Fibroblast of lung (primary cell): ENCODE measurements around the gene MED14. TPM values are rescaled to one million over a fixed set of nuclear protein-coding genes. Genes with fewer than 3 reads are reported as not detected.

Experiments used
- DNase-seq, 2 donors: peaks; one replicate each; pipeline versions ENCODE4 v3.0.0 to v3.0.0-alpha.2; 2010; ENCODE audit warnings: low read depth in 2 of 2
- H2AFZ ChIP-seq: 2 replicates; pipeline ENCODE4 v1.5.1; 2012; ENCODE audit warnings: low read length, control low read depth, inconsistent platforms
- H3K27ac ChIP-seq: 2 replicates; pipeline ENCODE4 v1.5.1; 2011; ENCODE audit warnings: low read length, control low read depth; ENCODE audit not compliant: insufficient read depth
- H3K27me3 ChIP-seq: 2 replicates; pipeline ENCODE4 v1.5.1; 2011; ENCODE audit warnings: mild to moderate bottlenecking, low read length; ENCODE audit not compliant: control insufficient read depth, insufficient read depth
- H3K36me3 ChIP-seq: 2 replicates; pipeline ENCODE4 v1.5.1; 2011; ENCODE audit warnings: low read length; ENCODE audit not compliant: control insufficient read depth, insufficient read depth
- H3K4me1 ChIP-seq: 2 replicates; pipeline ENCODE4 v1.5.1; 2011; ENCODE audit warnings: low read length; ENCODE audit not compliant: control insufficient read depth, insufficient read depth; ENCODE audit errors: extremely low read depth
- H3K4me2 ChIP-seq: 2 replicates; pipeline ENCODE4 v1.5.1; 2011; ENCODE audit warnings: low read length, control low read depth; ENCODE audit not compliant: insufficient read depth; ENCODE audit errors: extremely low read depth
- H3K4me3 ChIP-seq, 4 experiments: fragments of 200-600 bp in 1 of 4; sonication (generic) in 1 of 4; replicated peaks in 1 of 4; 2 replicates each; pipeline ENCODE4 v1.5.1; 2011 to 2016; ENCODE audit warnings: low read length in 4 of 4, low read depth in 3 of 4, mild to moderate bottlenecking in 3 of 4, control low read depth in 2 of 4, inconsistent platforms in 1 of 4, mixed read lengths in 1 of 4; ENCODE audit not compliant: insufficient read depth in 1 of 4; ENCODE audit errors: control extremely low read depth in 1 of 4
- H3K79me2 ChIP-seq: 2 replicates; pipeline ENCODE4 v1.5.1; 2012; ENCODE audit warnings: mild to moderate bottlenecking, low read length, inconsistent platforms; ENCODE audit not compliant: control insufficient read depth, insufficient read depth
- H3K9ac ChIP-seq: 2 replicates; pipeline ENCODE4 v1.5.1; 2011; ENCODE audit warnings: mild to moderate bottlenecking, low read length, control low read depth; ENCODE audit not compliant: insufficient read depth
- H3K9me3 ChIP-seq: 2 replicates; pipeline ENCODE4 v1.5.1; 2012; ENCODE audit warnings: low read depth, low read length; ENCODE audit not compliant: control insufficient read depth, insufficient read depth
- H4K20me1 ChIP-seq: 2 replicates; pipeline ENCODE4 v1.5.1; 2011; ENCODE audit warnings: low read length; ENCODE audit not compliant: control insufficient read depth, insufficient read depth; ENCODE audit errors: extremely low read depth
- CTCF ChIP-seq, 2 donors: IDR thresholded peaks in 1 of 2; conservative IDR thresholded peaks in 1 of 2; 1 replicate in 1 of 2; 2 replicates in 1 of 2; pipeline ENCODE4 v1.5.1; 2011 to 2012; ENCODE audit warnings: low read length in 2 of 2, control low read depth in 1 of 2, inconsistent platforms in 1 of 2, low read depth in 1 of 2, mild to moderate bottlenecking in 1 of 2
- EZH2 ChIP-seq: IDR thresholded peaks from 2 replicates; pipeline ENCODE4 v1.5.1; 2012; ENCODE audit warnings: low read length, control low read depth, mild to moderate bottlenecking; ENCODE audit errors: missing control alignments
- polyA plus RNA-seq, 2 donors: library from polyadenylated mRNA; depleted of rRNA in 1 of 2; stranded (reverse) in 1 of 2; unstranded in 1 of 2; fragments of >200 nt; gene quantifications; 2 replicates each; pipeline ENCODE4 v1.2.1, GENCODE V29; 2011 to 2012; ENCODE audit warnings: missing spikeins in 1 of 2
- total RNA-seq: library from RNA; depleted of rRNA; stranded (reverse); fragments of >200 nt; gene quantifications from 2 replicates; pipeline ENCODE4 v1.2.1, GENCODE V29; 2014

Gene MED14
- total and polyA plus RNA-seq, 2 donors (not counting 1 experiment from before 2014, with no cell fraction given): 18.3 to 31.3 TPM

GRCh38 chrX:40721489-40722106, 13.7 kb downstream of the MED14 start:
- no peak for TF ChIP-seq EZH2
- TF ChIP-seq CTCF (conservative IDR thresholded peaks at IDR 0.05 in 1 of 2, IDR thresholded peaks at IDR 0.05 in 1 of 2; ENCODE audit: low read depth in 1 of 2, low read length in 2 of 2): no peak
- Histone ChIP-seq H3K4me2 (no peak overlapping the region), H3K27ac (no peak overlapping the region), H3K79me2 (peaks cover 11% of the 10 kb centered on the region), H3K9ac (no peak overlapping the region), H3K4me3 (no peak overlapping the region), H3K36me3 (peaks cover 3% of the 10 kb centered on the region), H3K27me3 (no peaks in the 10 kb centered on the region), H2AFZ (no peak overlapping the region), H4K20me1 (no peaks in the 10 kb centered on the region), H3K9me3 (no peaks in the 10 kb centered on the region), H3K4me1 (peaks cover 3% of the 10 kb centered on the region)
- no peak for DNase-seq

- H3K27me3 ChIP-seq: no peaks in the 10 kb centered on the region
- H2AFZ ChIP-seq: no peak overlapping the region
- H3K9ac ChIP-seq: no peak overlapping the region
Measured at GRCh38 chrX:40720792-40721191, 14.6 kb downstream of the MED14 start.

GRCh38 chrX:40720339-40720738, 15.0 kb downstream of the MED14 start:
- Histone ChIP-seq H3K9me3 (no peaks in the 10 kb centered on the region), H3K36me3 (peaks cover 3% of the 10 kb centered on the region), H2AFZ (no peak overlapping the region), H3K4me1 (peaks cover 3% of the 10 kb centered on the region), H3K4me3 (no peak overlapping the region), H3K27me3 (no peaks in the 10 kb centered on the region), H3K4me2 (peak overlapping the region; percentile 25), H3K27ac (peak overlapping the region; percentile 20), H3K9ac (no peak overlapping the region), H4K20me1 (no peaks in the 10 kb centered on the region), H3K79me2 (peaks cover 12% of the 10 kb centered on the region)
- no peak for DNase-seq
- TF ChIP-seq CTCF (conservative IDR thresholded peaks at IDR 0.05 in 1 of 2, IDR thresholded peaks at IDR 0.05 in 1 of 2; ENCODE audit: low read depth in 1 of 2, low read length in 2 of 2) (no peak), EZH2 (no peak)

More at GRCh38 chrX:40720792-40721191, 14.6 kb downstream of the MED14 start:
- peaks cover 3% of the 10 kb centered on the region for H3K36me3 ChIP-seq
- H4K20me1 ChIP-seq: no peaks in the 10 kb centered on the region
- no peak for DNase-seq
- no peak for TF ChIP-seq EZH2
- TF ChIP-seq CTCF (conservative IDR thresholded peaks at IDR 0.05 in 1 of 2, IDR thresholded peaks at IDR 0.05 in 1 of 2; ENCODE audit: low read depth in 1 of 2, low read length in 2 of 2): no peak
- H3K4me3 ChIP-seq: no peak overlapping the region
- H3K4me1 ChIP-seq: peaks cover 3% of the 10 kb centered on the region
- H3K79me2 ChIP-seq: peaks cover 12% of the 10 kb centered on the region
- H3K27ac ChIP-seq: no peak overlapping the region
- H3K4me2 ChIP-seq: no peak overlapping the region
- H3K9me3 ChIP-seq: no peaks in the 10 kb centered on the region
